ENCODE measurements around the gene CALHM3. TPM values are rescaled to one million over a fixed set of nuclear protein-coding genes. Genes with fewer than 3 reads are reported as not detected.

CALHM3 gene
- polyA plus RNA-seq, 1 donor from 2014 or later: not detected

- H4K20me1 ChIP-seq (ENCODE audit: insufficient read depth): no peaks in the 10 kb centered on the region
- no peaks in the 10 kb centered on the region for H3K9me2 ChIP-seq (ENCODE audit: insufficient read depth, low read length)
Observed at GRCh38 chr10:103433858-103434257, 45.2 kb downstream of the CALHM3 start.

GRCh38 chr10:103431902-103432301, 47.1 kb downstream of the CALHM3 start:
- Histone ChIP-seq H3K9ac (ENCODE audit: low read length) (no peak overlapping the region), H3K4me3 (ENCODE audit: low read length) (no peak overlapping the region), H2AFZ (ENCODE audit: low read depth, low read length) (no peak overlapping the region), H3K27ac (ENCODE audit: low read length) (no peak overlapping the region), H3K9me2 (ENCODE audit: insufficient read depth, low read length) (no peaks in the 10 kb centered on the region), H3K36me3 (ENCODE audit: insufficient read depth, low read length) (no peaks in the 10 kb centered on the region), H3K9me3 (ENCODE audit: low read length) (no peaks in the 10 kb centered on the region), H3F3A (ENCODE audit: insufficient read depth, low read length, poor library complexity, severe bottlenecking) (no peaks in the 10 kb centered on the region), H3K4me2 (ENCODE audit: low read length) (no peak overlapping the region), H4K20me1 (ENCODE audit: insufficient read depth) (no peaks in the 10 kb centered on the region), H3K79me2 (replicated peaks; ENCODE audit: insufficient read depth, low read length) (no peaks in the 10 kb centered on the region), H3K27me3 (ENCODE audit: insufficient read depth, low read depth, low read length) (no peaks in the 10 kb centered on the region)
- TF ChIP-seq MXI1 (conservative IDR thresholded peaks at IDR 0.05; ENCODE audit: poor library complexity, severe bottlenecking): no peak
- no peak for TF ChIP-seq RAD21 (conservative IDR thresholded peaks at IDR 0.05)

More at GRCh38 chr10:103433858-103434257, 45.2 kb downstream of the CALHM3 start:
- Histone ChIP-seq H3K27ac (ENCODE audit: low read length) (no peak overlapping the region), H3K9me3 (ENCODE audit: low read length) (no peaks in the 10 kb centered on the region), H2AFZ (ENCODE audit: low read depth, low read length) (no peak overlapping the region), H3K79me2 (replicated peaks; ENCODE audit: insufficient read depth, low read length) (no peaks in the 10 kb centered on the region), H3K36me3 (ENCODE audit: insufficient read depth, low read length) (no peaks in the 10 kb centered on the region), H3K27me3 (ENCODE audit: insufficient read depth, low read depth, low read length) (no peaks in the 10 kb centered on the region), H3K4me2 (ENCODE audit: low read length) (no peak overlapping the region), H3F3A (ENCODE audit: insufficient read depth, low read length, poor library complexity, severe bottlenecking) (no peaks in the 10 kb centered on the region), H3K9ac (ENCODE audit: low read length) (no peak overlapping the region), H3K4me3 (ENCODE audit: low read length) (no peak overlapping the region)
- TF ChIP-seq REST (IDR thresholded peaks at IDR 0.05; ENCODE audit: borderline replicate concordance) (no peak), EZH2 (IDR thresholded peaks at IDR 0.05; ENCODE audit: borderline replicate concordance, insufficient read depth, low read length, poor library complexity, severe bottlenecking) (no peak), TAF1 (IDR thresholded peaks at IDR 0.05; ENCODE audit: low read depth) (no peak), RAD21 (conservative IDR thresholded peaks at IDR 0.05) (no peak), POLR2AphosphoS5 (IDR thresholded peaks at IDR 0.05) (no peak), MXI1 (conservative IDR thresholded peaks at IDR 0.05; ENCODE audit: poor library complexity, severe bottlenecking) (no peak), SMC3 (conservative IDR thresholded peaks at IDR 0.05; ENCODE audit: poor library complexity) (no peak), EP300 (conservative IDR thresholded peaks at IDR 0.05; ENCODE audit: poor library complexity, severe bottlenecking) (no peak)
- TF ChIP-seq, protein P1, sequence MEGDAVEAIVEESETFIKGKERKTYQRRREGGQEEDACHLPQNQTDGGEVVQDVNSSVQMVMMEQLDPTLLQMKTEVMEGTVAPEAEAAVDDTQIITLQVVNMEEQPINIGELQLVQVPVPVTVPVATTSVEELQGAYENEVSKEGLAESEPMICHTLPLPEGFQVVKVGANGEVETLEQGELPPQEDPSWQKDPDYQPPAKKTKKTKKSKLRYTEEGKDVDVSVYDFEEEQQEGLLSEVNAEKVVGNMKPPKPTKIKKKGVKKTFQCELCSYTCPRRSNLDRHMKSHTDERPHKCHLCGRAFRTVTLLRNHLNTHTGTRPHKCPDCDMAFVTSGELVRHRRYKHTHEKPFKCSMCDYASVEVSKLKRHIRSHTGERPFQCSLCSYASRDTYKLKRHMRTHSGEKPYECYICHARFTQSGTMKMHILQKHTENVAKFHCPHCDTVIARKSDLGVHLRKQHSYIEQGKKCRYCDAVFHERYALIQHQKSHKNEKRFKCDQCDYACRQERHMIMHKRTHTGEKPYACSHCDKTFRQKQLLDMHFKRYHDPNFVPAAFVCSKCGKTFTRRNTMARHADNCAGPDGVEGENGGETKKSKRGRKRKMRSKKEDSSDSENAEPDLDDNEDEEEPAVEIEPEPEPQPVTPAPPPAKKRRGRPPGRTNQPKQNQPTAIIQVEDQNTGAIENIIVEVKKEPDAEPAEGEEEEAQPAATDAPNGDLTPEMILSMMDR (IDR thresholded peaks at IDR 0.05; ENCODE audit: poor library complexity, severe bottlenecking): no peak

GRCh38 chr10:103429647-103430046, 49.4 kb downstream of the CALHM3 start:
- no peaks in the 10 kb centered on the region for H3K9me3 ChIP-seq (ENCODE audit: low read length)
- H3K27ac ChIP-seq (ENCODE audit: low read length): no peak overlapping the region
- H2AFZ ChIP-seq (ENCODE audit: low read depth, low read length): no peak overlapping the region
- H3K27me3 ChIP-seq (ENCODE audit: insufficient read depth, low read depth, low read length): no peaks in the 10 kb centered on the region
- no peaks in the 10 kb centered on the region for H3K36me3 ChIP-seq (ENCODE audit: insufficient read depth, low read length)
- no peak for TF ChIP-seq MXI1 (conservative IDR thresholded peaks at IDR 0.05; ENCODE audit: poor library complexity, severe bottlenecking)
- TF ChIP-seq POLR2AphosphoS5 (IDR thresholded peaks at IDR 0.05): no peak
- no peak for TF ChIP-seq RAD21 (conservative IDR thresholded peaks at IDR 0.05)
- no peak for TF ChIP-seq SMC3 (conservative IDR thresholded peaks at IDR 0.05; ENCODE audit: poor library complexity)
- H3K4me2 ChIP-seq (ENCODE audit: low read length): no peak overlapping the region
- no peak overlapping the region for H3K4me3 ChIP-seq (ENCODE audit: low read length)
- H3K79me2 ChIP-seq (replicated peaks; ENCODE audit: insufficient read depth, low read length): no peaks in the 10 kb centered on the region
- no peaks in the 10 kb centered on the region for H4K20me1 ChIP-seq (ENCODE audit: insufficient read depth)
- no peak overlapping the region for H3K9ac ChIP-seq (ENCODE audit: low read length)
- no peaks in the 10 kb centered on the region for H3F3A ChIP-seq (ENCODE audit: insufficient read depth, low read length, poor library complexity, severe bottlenecking)
- H3K9me2 ChIP-seq (ENCODE audit: insufficient read depth, low read length): no peaks in the 10 kb centered on the region
